Activated CD4-positive, alpha-beta T cell treated with anti-CD3 and anti-CD28 coated beads for 1 hour (primary cell): ENCODE measurements around the gene HKDC1.
"Not testable (repeated sequence)": the region's sequence is repeated elsewhere in the genome, so short reads cannot be mapped to it uniquely, and the experiment has no call there.

ENCODE experiments used
- DNase-seq: peaks from one replicate; pipeline ENCODE4 v3.0.0-alpha.2; 2020

The HKDC1 gene

DNA sequence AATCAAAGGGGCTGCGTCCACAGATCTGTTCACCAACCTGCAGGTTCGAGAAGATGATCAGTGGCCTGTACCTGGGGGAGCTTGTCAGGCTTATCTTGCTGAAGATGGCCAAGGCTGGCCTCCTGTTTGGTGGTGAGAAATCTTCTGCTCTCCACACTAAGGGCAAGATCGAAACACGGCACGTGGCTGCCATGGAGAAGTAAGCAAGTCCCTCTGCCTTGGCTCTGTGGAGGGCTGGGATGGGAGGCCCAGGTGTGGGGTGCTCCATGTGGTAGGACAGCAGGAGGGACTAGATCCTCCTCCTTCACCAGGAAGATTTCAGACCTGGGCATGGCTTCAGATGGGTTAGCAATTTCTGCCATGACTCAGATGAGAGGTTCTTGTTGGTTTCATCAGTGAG is 25.9 kb downstream of the HKDC1 start:
- no peak for DNase-seq

DNA sequence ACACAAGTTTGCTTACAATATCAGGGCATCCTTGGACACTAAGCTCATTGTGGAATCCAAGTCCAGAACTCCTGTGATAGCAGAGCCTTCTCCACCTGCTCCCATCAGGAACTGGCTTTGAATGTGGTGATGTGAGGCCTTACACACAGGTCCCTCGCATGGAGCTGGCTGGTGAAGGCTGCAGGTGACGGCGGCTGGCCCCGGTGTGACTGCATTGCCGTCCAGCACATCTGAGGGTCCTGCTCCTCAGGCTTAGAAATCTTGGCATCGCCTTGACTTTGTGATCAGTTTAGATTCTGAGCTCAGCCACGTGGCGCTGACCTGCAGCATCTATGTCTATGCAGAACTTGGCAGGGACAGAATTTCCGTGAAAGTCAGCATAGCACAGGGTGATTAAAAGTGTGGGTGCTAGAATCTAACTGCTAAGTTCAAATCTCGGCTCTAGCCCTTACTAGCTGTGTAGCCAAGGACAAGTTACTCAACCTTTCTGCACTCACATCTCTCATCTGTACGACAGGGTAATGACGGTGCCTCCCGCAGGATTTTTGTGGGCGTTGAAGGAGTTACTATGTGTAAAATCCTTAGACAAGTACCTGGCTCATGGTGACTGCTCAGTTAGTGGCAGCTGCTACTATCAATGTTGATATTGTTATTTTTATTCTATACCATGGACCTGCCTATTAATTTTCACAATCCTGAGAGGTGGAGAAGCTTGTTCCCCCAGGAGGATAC is 26.6 kb downstream of the HKDC1 start:
- DNase-seq, result no peak

DNA sequence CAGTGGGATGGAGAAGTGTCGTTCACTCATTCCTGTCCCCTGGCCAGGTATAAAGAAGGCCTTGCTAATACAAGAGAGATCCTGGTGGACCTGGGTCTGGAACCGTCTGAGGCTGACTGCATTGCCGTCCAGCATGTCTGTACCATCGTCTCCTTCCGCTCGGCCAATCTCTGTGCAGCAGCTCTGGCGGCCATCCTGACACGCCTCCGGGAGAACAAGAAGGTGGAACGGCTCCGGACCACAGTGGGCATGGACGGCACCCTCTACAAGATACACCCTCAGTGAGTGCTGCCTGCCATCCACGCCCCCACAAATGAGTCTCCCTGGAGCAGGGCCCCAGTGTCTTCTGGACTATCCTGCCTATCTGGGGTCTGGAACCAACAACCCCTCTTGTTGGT is 27.2 kb downstream of the HKDC1 start:
- DNase-seq, result no peak

DNA sequence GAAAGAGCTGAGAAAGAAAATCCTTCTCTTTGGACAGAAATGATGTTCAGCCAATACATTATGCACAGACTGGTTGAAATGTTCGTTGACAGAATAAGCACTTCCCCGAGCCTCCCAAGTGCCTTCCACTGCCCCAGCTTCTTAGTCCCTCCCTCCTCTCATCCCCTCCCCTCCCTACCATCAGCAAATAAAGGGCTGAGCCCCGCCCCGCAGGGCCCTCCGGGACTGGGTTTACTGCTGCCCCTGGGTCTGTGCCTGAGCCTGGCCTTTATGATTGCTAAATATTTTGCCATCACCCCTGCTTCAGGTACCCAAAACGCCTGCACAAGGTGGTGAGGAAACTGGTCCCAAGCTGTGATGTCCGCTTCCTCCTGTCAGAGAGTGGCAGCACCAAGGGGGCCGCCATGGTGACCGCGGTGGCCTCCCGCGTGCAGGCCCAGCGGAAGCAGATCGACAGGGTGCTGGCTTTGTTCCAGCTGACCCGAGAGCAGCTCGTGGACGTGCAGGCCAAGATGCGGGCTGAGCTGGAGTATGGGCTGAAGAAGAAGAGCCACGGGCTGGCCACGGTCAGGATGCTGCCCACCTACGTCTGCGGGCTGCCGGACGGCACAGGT is 28.1 kb downstream of the HKDC1 start:
- DNase-seq, result no peak

DNA sequence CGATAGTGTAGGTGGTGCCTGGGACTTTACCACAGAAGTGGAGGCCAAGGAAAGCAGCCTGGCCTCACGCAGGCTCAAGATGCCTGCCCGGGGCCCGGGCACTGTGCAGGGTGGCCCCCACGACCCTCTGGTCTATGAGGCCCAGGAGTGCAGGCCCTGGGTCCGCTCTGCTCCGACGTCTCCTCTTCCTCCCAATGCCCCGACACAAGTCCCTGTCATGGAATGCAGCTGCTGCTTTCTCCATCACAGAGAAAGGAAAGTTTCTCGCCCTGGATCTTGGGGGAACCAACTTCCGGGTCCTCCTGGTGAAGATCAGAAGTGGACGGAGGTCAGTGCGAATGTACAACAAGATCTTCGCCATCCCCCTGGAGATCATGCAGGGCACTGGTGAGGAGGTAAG is 29.9 kb downstream of the HKDC1 start:
- no peak for DNase-seq

DNA sequence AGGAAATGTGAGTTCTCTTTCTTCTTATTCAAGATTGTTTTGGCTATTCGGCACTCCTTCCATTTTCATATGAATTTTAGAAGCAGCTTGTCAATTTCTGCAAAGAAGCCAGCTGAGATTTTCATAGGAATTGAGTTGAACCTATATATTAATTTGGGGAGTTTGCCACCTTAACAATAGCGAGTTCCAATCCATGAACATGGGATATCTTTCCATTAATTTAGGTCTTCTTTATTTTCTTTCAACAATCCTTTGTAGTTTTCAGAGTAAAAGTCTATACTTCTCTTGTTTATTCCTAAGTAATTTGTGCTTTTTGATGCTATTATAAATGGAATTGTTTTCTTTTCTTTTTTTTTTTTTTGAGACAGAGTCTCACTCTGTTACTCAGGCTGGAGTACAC is 31.3 kb downstream of the HKDC1 start:
- DNase-seq, result not testable (repeated sequence)

DNA sequence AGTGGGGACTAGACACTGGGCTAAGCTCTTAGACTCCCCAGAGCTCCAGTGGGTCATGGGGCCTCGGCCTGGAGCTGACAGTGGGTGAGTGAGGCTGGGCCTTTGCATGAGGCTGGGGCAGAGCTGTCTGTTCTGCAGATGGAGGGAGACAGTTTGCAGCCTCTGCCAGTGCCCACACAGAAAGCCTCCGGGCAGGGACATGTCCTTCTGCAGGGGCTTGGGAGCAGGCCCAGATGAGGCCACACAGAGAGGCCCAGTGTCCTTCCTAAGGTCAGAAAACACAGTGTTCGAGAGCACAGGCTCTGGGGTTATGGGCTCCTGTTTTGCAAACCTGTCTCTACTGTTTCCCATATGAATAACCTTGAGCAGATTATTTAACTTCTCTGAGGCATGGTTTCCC is 33.0 kb downstream of the HKDC1 start:
- DNase-seq, result no peak

DNA sequence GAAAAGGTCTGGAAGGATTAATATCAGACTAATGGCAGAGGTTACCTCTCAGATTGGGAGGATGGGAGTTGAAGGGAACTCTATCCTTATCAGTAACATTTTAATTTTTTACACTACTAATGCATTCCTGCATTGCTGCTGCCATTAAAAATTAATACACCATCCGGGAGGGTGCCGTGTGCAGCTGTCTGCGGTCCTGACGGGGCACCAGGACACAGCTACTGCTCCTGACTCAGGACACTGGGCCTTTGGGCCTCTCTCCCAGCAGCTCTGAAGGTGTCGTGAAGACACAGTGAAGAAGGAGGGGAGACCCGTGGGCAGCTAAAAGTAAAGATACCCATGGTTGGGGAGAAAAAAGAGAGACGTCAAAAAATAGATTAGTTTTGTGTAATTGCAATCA is 34.7 kb downstream of the HKDC1 start:
- no peak for DNase-seq

DNA sequence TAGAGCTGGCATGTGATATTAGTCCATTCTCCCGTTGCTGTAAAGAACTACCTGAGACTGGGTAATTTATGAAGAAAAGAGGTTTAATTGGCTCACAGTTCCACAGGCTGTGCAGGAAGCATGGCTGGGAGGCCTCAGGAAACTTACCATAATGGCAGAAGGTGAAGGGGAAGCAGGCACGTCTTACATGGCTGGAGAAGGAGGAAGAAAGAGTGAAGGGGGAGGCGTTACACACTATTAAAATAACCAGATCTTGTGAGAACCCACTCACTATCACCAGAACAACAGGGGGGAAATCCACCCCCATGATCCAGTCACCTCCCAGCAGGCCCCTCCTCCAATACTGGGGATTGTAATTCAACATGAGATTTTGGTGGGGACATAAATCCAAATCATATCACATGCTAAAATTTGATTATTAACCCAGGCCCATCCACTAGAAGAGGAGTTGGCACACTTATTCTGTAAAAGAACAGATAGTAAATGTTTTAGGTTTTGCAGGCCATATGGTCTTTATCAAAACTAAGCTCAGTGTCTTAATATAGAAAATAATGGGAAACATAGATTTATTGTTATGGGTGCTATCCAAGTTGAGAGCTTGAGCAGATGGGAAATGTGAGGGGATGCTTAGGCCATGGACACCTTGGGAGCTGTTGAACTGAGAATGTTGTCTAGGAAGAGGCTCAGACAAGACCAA is 39.6 kb downstream of the HKDC1 start:
- DNase-seq, result no peak

DNA sequence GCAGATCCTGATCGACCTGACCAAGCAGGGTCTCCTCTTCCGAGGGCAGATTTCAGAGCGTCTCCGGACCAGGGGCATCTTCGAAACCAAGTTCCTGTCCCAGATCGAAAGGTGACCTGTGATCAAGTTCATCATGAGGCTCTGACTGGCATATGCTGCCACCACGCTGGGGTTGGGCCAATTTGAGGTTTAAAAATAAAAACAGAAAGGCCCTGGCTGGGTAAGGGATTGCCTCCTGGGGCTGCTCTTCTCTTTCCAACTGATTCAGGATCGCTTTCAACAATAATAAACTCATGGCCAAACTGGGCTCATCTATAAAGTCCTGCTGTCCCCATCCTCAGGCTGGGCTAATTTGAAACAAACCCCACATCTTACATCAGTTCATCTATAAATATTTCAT is 41.1 kb downstream of the HKDC1 start:
- DNase-seq, result no peak

DNA sequence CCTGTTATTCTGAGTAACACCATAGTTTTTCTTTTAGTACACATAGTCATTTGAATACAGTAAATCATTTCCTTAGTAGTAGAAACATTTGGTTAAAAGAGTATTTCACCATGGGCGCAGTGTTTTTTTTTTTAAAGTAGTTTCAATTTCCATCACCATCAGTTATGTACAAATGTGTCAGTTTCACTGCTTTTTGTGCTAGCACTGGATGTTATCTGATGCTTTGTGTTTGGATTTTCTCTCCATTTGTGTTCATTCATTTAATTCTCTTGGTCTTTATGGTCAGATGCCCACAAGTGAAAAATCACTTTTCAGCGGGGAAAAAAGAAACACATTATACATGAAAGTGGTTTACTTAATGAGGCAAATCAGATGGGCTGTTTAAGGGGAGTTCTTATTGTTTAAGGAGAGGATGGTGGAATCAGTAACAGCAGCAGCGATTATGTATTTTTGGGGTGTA is 42.2 kb downstream of the HKDC1 start:
- no peak for DNase-seq

DNA sequence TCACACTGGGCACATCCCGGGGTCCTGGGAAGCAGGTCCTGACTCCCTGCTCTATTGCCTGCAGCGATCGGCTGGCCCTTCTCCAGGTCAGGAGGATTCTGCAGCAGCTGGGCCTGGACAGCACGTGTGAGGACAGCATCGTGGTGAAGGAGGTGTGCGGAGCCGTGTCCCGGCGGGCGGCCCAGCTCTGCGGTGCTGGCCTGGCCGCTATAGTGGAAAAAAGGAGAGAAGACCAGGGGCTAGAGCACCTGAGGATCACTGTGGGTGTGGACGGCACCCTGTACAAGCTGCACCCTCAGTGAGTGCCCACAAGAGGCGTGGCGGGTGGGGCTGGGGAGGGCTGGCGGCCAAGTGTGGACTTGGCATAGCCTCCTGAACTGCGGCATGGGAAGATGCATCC is 45.4 kb downstream of the HKDC1 start:
- DNase-seq, result no peak

DNA sequence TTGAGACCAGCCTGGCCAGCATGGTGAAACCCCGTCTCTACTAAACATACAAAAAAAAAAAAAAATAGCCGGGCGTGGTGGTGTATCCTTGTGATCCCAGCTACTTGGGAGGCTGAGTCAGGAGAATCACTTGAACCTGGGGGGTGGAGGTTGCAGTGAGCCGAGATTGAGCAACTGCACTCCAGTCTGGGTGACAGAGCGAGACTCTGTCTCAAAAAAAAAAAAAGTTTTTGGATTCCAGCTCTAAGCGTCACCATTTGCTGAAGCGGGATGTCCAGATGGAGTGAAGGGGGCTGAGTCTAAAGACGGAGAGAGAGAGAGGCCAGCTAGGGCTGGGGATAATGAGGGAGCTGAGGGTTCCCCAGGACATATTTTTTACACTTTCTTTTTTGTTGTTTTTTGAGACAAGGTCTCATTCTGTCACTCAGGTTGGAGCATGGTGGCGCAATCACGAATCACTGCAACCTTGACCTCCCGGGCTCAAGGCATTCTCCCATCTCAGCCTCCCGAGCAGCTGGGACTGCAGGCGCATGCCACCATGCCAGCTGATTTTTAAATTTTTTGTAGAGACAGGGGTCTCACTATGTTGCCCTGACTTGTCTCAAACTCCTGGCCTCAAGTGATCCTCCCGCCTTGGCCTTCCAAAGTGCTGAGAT is 48.8 kb downstream of the HKDC1 start:
- no peak for DNase-seq

DNA sequence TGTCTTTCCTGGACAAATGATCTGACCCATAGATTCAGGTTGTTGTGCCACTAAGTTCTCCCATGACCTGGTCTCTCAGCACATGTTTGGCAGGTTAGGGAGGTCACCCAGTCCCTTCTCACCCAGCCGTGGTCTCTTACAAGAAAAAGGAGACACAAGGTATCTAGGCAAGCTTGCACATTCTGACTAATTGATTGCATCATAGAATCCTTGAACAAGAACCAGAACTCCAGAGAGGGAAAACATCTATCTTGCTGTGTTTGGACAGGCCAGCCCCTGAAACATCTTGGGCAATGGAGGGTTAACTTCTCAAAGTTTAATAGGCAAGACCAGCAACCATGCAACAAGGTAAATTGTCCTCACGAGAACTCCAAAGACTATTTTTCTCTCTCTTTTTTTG is 49.6 kb downstream of the HKDC1 start:
- DNase-seq, result no peak

DNA sequence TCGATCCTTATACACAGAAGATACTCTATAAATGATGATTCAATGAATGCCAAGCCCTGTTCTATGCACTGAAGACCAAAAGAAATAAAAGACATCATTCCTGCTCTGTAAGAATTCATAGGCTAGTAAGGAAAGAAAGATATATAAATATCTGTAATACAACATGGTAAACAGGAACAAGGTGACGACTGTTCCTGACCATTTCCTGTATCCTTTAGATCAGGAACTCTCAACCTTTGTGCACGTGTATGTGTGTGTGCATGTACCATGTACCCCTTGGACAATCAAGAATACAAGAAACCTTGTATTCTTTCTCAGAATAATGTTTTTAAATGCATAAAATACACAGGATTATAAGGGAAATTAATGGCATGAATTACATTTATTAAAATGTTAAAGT is 50.9 kb downstream of the HKDC1 start:
- no peak for DNase-seq

DNA sequence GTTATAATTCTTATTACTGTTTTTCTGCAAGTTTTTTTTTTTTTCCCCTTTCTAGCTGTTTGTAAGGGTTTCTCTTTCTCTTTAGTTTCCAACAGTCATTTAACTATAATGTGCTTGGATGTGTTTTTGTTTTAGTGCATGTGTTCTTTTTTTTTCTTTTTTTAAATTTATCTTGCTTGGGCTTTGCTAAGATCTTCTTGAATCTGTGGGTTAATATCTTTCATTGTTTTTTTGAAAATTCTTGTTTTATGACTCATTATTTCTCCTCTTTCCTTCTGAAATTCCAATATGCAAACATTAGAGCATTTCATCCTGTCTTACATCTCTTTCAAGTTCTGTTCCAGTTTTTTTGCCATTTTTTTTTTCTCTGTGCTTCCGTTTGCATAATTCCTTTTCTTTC is 52.5 kb downstream of the HKDC1 start:
- DNase-seq, result no peak

DNA sequence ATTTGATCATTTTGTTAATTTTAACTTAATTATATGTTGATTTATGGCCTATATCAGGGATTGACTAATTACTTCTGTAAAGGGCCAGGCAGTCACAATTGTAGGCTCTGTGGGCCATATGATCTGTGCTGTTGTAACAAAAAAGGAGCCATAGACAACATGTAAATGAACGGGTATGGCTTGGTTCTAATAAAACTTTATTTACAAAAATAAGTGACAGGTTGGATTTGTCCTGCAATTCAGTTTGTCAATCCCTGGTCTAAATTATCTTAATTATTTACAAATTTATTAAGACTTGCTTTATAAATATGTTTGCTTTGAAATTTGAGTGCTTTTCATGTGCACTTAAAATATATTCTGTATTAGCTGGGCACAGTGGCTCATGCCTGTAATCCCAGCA is 55.3 kb downstream of the HKDC1 start:
- DNase-seq, result no peak

DNA sequence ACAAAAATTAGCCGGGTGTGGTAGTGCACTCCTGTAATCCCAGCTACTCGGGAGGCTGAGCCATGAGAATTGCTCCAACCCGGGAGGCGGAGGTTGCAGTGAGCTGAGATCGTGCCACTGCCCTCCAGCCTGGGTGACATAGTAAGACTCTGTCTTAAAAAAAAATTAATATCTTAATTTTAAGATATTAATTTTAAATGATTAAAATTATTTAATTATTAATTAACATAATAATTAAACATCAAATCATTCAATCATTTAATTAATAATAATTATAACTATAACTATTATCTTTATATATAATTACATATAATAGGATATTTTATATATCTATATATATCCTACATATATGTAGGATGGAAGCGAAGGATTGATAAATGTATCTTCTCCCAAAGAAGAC is 56.4 kb downstream of the HKDC1 start:
- no peak for DNase-seq

DNA sequence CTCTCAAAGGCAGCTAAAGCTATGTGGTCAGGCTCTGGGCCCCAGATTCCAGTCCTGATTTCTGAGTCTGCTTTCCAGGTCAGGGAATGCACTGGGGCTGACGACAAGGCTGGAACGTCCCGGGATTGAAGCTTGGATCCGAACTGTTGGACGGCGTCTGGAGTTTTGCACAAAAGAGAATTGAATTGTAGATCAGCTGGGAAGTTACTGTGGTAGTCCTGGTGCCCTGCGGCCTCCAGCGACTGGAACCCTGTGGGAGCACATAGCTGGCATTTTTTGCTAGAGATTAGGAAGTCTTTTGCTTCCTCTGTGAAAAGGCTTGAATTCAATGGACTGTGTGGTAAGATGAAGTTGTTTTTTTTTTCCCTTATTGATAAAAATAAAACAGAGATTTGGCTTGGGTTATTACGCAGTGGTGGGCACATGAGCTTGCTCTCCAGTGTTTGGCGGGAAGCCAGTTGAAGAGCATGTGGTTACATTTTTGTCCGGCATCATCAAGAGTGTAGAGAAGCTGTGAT is 58.4 kb downstream of the HKDC1 start, which contains the start of gene HK1:
Gene HK1 (plus strand): TSS at position 51 of the 518 bp plus-strand sequence.
- no peak for DNase-seq

DNA sequence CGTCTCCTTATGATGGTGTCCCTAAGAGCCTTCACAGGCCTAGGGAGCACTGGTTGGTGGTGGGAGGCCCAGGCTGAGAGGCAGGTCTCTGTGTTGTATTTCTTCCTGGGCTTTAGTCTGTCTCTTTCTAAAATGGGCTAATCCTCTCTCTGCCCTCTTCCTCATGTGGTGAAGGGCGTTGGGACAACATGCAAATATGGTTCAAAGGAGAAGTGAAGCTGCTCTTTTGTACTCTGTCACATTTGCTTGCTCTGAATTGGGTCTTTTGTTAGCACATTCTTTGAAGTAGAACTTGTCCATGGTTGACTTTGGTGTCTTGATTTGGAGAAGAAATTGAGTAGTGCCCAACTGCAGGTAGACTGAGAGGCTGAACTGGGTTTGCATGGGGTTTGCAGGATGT is 59.0 kb downstream of the HKDC1 start:
- DNase-seq, result no peak

DNA sequence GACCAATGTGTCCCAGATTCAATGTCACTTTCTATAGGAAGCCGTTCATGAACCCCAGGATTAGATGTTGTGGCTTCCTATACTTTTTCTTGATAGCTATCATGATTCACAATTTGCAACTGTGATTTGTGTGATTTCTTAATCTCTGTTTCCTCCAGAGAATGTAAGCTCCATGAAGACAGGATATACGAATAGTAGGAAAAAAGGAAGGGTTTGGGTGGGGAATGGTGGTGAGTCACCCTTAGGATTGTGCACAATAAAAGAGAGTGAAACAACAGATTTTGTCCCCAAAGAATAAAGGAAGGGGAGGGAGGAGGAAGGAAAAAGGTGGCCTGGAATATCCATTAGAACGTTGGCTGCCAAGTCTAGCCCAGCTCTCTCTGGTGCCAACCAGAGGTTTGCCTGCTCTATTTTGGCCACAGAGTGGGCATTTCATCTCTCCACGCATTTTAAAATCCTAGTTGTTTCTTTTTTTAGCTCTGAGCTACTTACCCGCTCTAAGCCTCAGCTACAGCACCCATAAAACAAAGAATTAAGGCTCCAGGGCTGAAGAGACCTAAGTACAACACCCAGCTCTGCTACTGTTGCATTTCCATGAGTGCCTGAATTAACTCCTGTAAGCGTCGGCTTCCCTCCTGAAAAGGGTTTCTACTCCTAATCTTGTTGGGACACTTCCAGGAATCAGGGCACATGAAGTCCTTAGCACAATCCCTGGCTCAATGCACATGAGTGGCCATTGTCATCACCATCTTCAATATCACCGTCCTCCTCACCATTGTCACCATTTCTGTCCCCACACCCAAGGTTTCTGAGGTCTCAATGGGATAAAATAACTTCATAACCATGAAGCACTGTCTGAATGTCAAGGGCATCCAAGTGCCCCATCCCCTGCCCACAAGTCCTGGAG is 61.6 kb downstream of the HKDC1 start:
- no peak for DNase-seq

DNA sequence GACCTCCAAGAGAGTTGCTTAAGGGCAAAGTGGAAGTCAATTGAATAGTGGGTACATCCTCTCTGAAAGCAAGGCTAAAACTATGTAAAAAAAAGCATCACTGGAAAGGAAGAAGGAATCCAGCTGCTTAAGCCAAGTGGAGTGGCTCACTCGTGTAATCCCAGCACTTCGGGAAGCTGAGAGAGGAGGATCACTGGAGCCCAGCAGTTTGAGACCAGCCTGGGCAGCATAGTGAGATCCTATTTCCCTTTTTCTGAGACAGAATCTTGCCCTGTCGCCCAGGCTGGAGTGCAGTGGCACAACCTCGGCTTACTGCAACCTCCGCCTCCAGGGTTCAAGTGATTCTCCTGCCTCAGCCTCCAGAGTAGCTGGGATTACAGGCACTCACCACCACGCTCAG is 64.3 kb downstream of the HKDC1 start:
- DNase-seq, result not testable (repeated sequence)
